ENCODE measurements around the gene PCGF1. TPM values are rescaled to one million over a fixed set of nuclear protein-coding genes. Genes with fewer than 3 reads are reported as not detected.

PCGF1 gene
- polyA plus RNA-seq, 4 donors = 23.7 to 34.9 (median 27.0) TPM

Other genes starting within 250 kb of the PCGF1 start
- gene SLC4A5, start 164.3 kb downstream of the PCGF1 start, polyA plus RNA-seq (ENCODE audit: insufficient read length in 4 of 4) = 1 to 10 TPM; 1.5 to 3.4 (median 2.3) TPM
- 100 to 1,000 TPM; 112 to 156 (median 146) TPM for gene DCTN1, start 127.4 kb downstream of the PCGF1 start, polyA plus RNA-seq (ENCODE audit: insufficient read length in 4 of 4)
- 1 to 10 TPM; 4.6 to 9.0 (median 6.4) TPM for gene C2orf81, start 86.1 kb downstream of the PCGF1 start, polyA plus RNA-seq (ENCODE audit: insufficient read length in 4 of 4)
- gene WDR54, start 86.0 kb downstream of the PCGF1 start, polyA plus RNA-seq (ENCODE audit: insufficient read length in 4 of 4) = 10 to 100 TPM; 25.2 to 42.7 (median 36.2) TPM
- 10 to 100 TPM; 36.1 to 85.3 (median 56.9) TPM for gene RTKN, start 65.8 kb downstream of the PCGF1 start, polyA plus RNA-seq (ENCODE audit: insufficient read length in 4 of 4)
- gene INO80B, start 52.6 kb downstream of the PCGF1 start, polyA plus RNA-seq (ENCODE audit: insufficient read length in 4 of 4) = 10 to 100 TPM; 14.6 to 31.8 (median 21.2) TPM
- 100 to 1,000 TPM in 2 of 4 donors, 10 to 100 TPM in 2; 68.7 to 119 (median 98.4) TPM for gene WBP1, start 49.3 kb downstream of the PCGF1 start, polyA plus RNA-seq (ENCODE audit: insufficient read length in 4 of 4)
- gene MOGS, start 42.3 kb downstream of the PCGF1 start, polyA plus RNA-seq (ENCODE audit: insufficient read length in 4 of 4) = 10 to 100 TPM; 34.6 to 66.6 (median 49.1) TPM
- 10 to 100 TPM; 29.5 to 57.5 (median 40.3) TPM for gene MRPL53, start 35.0 kb downstream of the PCGF1 start, polyA plus RNA-seq (ENCODE audit: insufficient read length in 4 of 4)
- gene CCDC142, start 24.7 kb downstream of the PCGF1 start, polyA plus RNA-seq (ENCODE audit: insufficient read length in 4 of 4) = 10 to 100 TPM in 3 of 4 donors, 1 to 10 TPM in 1; 7.5 to 16.7 (median 11.2) TPM
- 10 to 100 TPM; 24.5 to 40.3 (median 29.3) TPM for gene TTC31, start 24.6 kb downstream of the PCGF1 start, polyA plus RNA-seq (ENCODE audit: insufficient read length in 4 of 4)
- 1 to 10 TPM; 1.3 to 5.4 (median 2.4) TPM for gene LBX2, start 8.1 kb downstream of the PCGF1 start, polyA plus RNA-seq (ENCODE audit: insufficient read length in 4 of 4)
- under 1 TPM in 2 of 4 donors, not detected in 2; 0.08 to 0.23 TPM for gene TLX2, start 6.8 kb upstream of the PCGF1 start, polyA plus RNA-seq (ENCODE audit: insufficient read length in 4 of 4)
- under 1 TPM; 0.16 to 0.35 (median 0.29) TPM for gene DQX1, start 18.5 kb upstream of the PCGF1 start, polyA plus RNA-seq (ENCODE audit: insufficient read length in 4 of 4)
- 100 to 1,000 TPM in 2 of 4 donors, 10 to 100 TPM in 2; 84.6 to 125 (median 102) TPM for gene AUP1, start 22.0 kb upstream of the PCGF1 start, polyA plus RNA-seq (ENCODE audit: insufficient read length in 4 of 4)
- 10 to 100 TPM; 27.5 to 35.0 (median 30.7) TPM for gene HTRA2, start 22.2 kb upstream of the PCGF1 start, polyA plus RNA-seq (ENCODE audit: insufficient read length in 4 of 4)
- gene LOXL3, start 46.2 kb upstream of the PCGF1 start, polyA plus RNA-seq (ENCODE audit: insufficient read length in 4 of 4) = 10 to 100 TPM in 1 of 4 donors, 1 to 10 TPM in 3; 9.2 to 11.4 (median 9.6) TPM
- 10 to 100 TPM in 1 of 4 donors, 1 to 10 TPM in 3; 7.4 to 10.3 (median 8.4) TPM for gene DOK1, start 47.0 kb upstream of the PCGF1 start, polyA plus RNA-seq (ENCODE audit: insufficient read length in 4 of 4)
- 1 to 10 TPM in 2 of 4 donors, under 1 TPM in 2; 0.41 to 1.3 (median 0.81) TPM for gene M1AP, start 140.6 kb upstream of the PCGF1 start, polyA plus RNA-seq (ENCODE audit: insufficient read length in 4 of 4)
- 1 to 10 TPM; 6.2 to 7.2 (median 6.8) TPM for gene SEMA4F, start 146.6 kb upstream of the PCGF1 start, polyA plus RNA-seq (ENCODE audit: insufficient read length in 4 of 4)